ENCODE measurements around the gene STK24. TPM values are rescaled to one million over a fixed set of nuclear protein-coding genes. Genes with fewer than 3 reads are reported as not detected.
A peak's percentile ranks its signal among the peaks of the same experiment; 100 is the strongest.

The STK24 gene
- polyA plus RNA-seq, 1 of the 3 experiments (the other 2 are of a cell fraction), result 30.5 TPM

DNA sequence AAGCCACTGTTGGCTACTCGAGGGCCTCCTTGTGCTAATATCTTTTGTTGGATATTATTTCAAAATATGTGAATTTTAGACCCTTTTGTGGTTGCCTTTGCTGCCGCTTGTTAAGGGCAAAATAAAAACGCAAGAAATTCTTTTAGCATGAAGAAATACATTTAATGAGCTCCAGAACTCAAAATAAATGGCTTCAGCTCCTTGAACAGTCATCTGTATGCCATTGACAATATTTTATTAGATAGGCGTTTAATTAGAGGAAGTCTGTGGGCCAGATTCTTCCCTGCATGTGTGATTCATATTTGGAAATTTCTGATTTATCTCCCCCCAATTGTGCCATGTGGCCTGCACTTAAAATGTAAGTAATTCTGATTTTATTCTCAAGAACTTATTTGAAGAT lies 177.2 kb downstream of the STK24 start:
- H3K4me1 ChIP-seq (ENCODE audit: control insufficient read depth in 1 of 2, insufficient read depth in 2 of 2, low read depth in 1 of 2, low read length in 1 of 2), result peaks cover 8 to 11% of the 10 kb centered on the region in 2 experiments; a peak in 3 of 4 replicates
- no peaks in the 10 kb centered on the region for H3K27me3 ChIP-seq (ENCODE audit: insufficient read depth)
- ChIA-PET CTCF (interaction anchor here (1.0 to 1.4 kb wide), 4 partner anchors 32 to 544 kb away, joined by 3 read pairs; no protein-coding TSS in a partner anchor), POLR2A (no interaction called here)
- H3K9me3 ChIP-seq, result no peaks in the 10 kb centered on the region
- no peak overlapping the region for H3K4me2 ChIP-seq
- peaks cover 4% of the 10 kb centered on the region for H3F3A ChIP-seq (replicated peaks; ENCODE audit: insufficient read depth)
- TF ChIP-seq, protein P1, sequence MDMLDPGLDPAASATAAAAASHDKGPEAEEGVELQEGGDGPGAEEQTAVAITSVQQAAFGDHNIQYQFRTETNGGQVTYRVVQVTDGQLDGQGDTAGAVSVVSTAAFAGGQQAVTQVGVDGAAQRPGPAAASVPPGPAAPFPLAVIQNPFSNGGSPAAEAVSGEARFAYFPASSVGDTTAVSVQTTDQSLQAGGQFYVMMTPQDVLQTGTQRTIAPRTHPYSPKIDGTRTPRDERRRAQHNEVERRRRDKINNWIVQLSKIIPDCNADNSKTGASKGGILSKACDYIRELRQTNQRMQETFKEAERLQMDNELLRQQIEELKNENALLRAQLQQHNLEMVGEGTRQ (IDR thresholded peaks at IDR 0.05; ENCODE audit: borderline replicate concordance, low read depth, low read length), result no peak
- TF ChIP-seq MEF2A (IDR thresholded peaks at IDR 0.05; ENCODE audit: borderline replicate concordance, low read depth), result no peak
- TF ChIP-seq RXRA (IDR thresholded peaks at IDR 0.05; ENCODE audit: borderline replicate concordance, low read depth), result no peak
- no peak for TF ChIP-seq MXI1 (IDR thresholded peaks at IDR 0.05; ENCODE audit: low read depth, low read length)
- TF ChIP-seq, protein P2, sequence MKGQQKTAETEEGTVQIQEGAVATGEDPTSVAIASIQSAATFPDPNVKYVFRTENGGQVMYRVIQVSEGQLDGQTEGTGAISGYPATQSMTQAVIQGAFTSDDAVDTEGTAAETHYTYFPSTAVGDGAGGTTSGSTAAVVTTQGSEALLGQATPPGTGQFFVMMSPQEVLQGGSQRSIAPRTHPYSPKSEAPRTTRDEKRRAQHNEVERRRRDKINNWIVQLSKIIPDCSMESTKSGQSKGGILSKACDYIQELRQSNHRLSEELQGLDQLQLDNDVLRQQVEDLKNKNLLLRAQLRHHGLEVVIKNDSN (IDR thresholded peaks at IDR 0.05; ENCODE audit: borderline replicate concordance, low read depth), result no peak
- TF ChIP-seq EP300 (IDR thresholded peaks at IDR 0.05; ENCODE audit: borderline replicate concordance in 1 of 2, low read depth in 1 of 2, low read length in 1 of 2), result peak in 1 of 2 experiments; percentile 42; a peak in 1 of 4 replicates
- no peak for TF ChIP-seq POLR2AphosphoS5 (IDR thresholded peaks at IDR 0.05; ENCODE audit: low read depth, low read length)
- peak; percentile 46 for TF ChIP-seq TCF12 (IDR thresholded peaks at IDR 0.05)
- TF ChIP-seq TAF1 (IDR thresholded peaks at IDR 0.05; ENCODE audit: borderline replicate concordance, low read depth, low read length), result no peak
- TF ChIP-seq NRF1 (IDR thresholded peaks at IDR 0.05; ENCODE audit: low read depth, low read length), result no peak
- TF ChIP-seq SMC3 (IDR thresholded peaks at IDR 0.05; ENCODE audit: low read depth, low read length), result no peak
- TF ChIP-seq JUND (IDR thresholded peaks at IDR 0.05), result no peak
- TF ChIP-seq, protein P3, sequence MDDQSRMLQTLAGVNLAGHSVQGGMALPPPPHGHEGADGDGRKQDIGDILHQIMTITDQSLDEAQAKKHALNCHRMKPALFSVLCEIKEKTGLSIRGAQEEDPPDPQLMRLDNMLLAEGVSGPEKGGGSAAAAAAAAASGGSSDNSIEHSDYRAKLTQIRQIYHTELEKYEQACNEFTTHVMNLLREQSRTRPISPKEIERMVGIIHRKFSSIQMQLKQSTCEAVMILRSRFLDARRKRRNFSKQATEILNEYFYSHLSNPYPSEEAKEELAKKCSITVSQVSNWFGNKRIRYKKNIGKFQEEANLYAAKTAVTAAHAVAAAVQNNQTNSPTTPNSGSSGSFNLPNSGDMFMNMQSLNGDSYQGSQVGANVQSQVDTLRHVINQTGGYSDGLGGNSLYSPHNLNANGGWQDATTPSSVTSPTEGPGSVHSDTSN (IDR thresholded peaks at IDR 0.05), result peak; percentile 52; the same call in 1 of the 2 replicates
- TF ChIP-seq GABPA (IDR thresholded peaks at IDR 0.05; ENCODE audit: low read depth), result no peak
- TF ChIP-seq FOXJ3 (CRISPR knock-in tag; IDR thresholded peaks at IDR 0.05), result no peak
- no peak for TF ChIP-seq RAD21 (IDR thresholded peaks at IDR 0.05; ENCODE audit: low read length)
- no peak for TF ChIP-seq RCOR1 (IDR thresholded peaks at IDR 0.05; ENCODE audit: low read length)
- TF ChIP-seq, protein P4, sequence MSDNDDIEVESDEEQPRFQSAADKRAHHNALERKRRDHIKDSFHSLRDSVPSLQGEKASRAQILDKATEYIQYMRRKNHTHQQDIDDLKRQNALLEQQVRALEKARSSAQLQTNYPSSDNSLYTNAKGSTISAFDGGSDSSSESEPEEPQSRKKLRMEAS (IDR thresholded peaks at IDR 0.05; ENCODE audit: low read depth), result no peak
- TF ChIP-seq, protein P5, sequence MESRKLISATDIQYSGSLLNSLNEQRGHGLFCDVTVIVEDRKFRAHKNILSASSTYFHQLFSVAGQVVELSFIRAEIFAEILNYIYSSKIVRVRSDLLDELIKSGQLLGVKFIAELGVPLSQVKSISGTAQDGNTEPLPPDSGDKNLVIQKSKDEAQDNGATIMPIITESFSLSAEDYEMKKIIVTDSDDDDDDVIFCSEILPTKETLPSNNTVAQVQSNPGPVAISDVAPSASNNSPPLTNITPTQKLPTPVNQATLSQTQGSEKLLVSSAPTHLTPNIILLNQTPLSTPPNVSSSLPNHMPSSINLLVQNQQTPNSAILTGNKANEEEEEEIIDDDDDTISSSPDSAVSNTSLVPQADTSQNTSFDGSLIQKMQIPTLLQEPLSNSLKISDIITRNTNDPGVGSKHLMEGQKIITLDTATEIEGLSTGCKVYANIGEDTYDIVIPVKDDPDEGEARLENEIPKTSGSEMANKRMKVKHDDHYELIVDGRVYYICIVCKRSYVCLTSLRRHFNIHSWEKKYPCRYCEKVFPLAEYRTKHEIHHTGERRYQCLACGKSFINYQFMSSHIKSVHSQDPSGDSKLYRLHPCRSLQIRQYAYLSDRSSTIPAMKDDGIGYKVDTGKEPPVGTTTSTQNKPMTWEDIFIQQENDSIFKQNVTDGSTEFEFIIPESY (IDR thresholded peaks at IDR 0.05; ENCODE audit: borderline replicate concordance, low read depth), result no peak
- TF ChIP-seq CHD2 (IDR thresholded peaks at IDR 0.05; ENCODE audit: low read length, partially characterized antibody), result no peak
- TF ChIP-seq SIN3A (IDR thresholded peaks at IDR 0.05; ENCODE audit: borderline replicate concordance, low read depth, low read length), result no peak
- H2AFZ ChIP-seq (ENCODE audit: low read depth), result no peak overlapping the region
- H3K36me3 ChIP-seq (replicated peaks in 1 of 2; ENCODE audit: control insufficient read depth in 1 of 2, insufficient read depth in 2 of 2, low read length in 1 of 2), result peaks cover 4 to 13% of the 10 kb centered on the region in 2 experiments
- H3K9me2 ChIP-seq, result no peaks in the 10 kb centered on the region
- no peak for DNase-seq
- H3K27ac ChIP-seq (ENCODE audit: low read depth in 2 of 2, low read length in 1 of 2), result peak overlapping the region; percentile 9 to 55; a peak in 2 of 4 replicates
- 40% methylated on average over 4 of the region's 4 CpGs for WGBS (ENCODE audit: low lambda C conversion rate)
- no peaks in the 10 kb centered on the region for H3K79me2 ChIP-seq (ENCODE audit: insufficient read depth)
- H4K20me1 ChIP-seq (ENCODE audit: insufficient read depth), result no peaks in the 10 kb centered on the region
- no peak overlapping the region for H3K9ac ChIP-seq
- no peak overlapping the region for H3K4me3 ChIP-seq (ENCODE audit: low read depth in 2 of 2, low read length in 1 of 2)
